Measurements from ENCODE around the gene ST13. TPM values are rescaled to one million over a fixed set of nuclear protein-coding genes. Genes with fewer than 3 reads are reported as not detected.

Gene ST13
- total RNA-seq, result 100 to 1,000 TPM; 310 to 324 TPM
- 220 TPM for polyA plus RNA-seq (2013, experiment 1 of 2)
- polyA plus RNA-seq (2013, experiment 2 of 2), result 226 TPM
- long read RNA-seq, experiment 1, transcript ST13-201 (12 exons, 3,595 nt), result major isoform, 39 of 183 reads
- long read RNA-seq, experiment 1, partial matches to known transcripts, result 105 of 183 reads
- long read RNA-seq, experiment 1, other reads (novel, unspliced or antisense), result 39 of 183 reads
- long read RNA-seq, experiment 2, transcript ST13-201 (12 exons, 3,595 nt), result major isoform, 494 of 531 reads
- long read RNA-seq, experiment 2, partial matches to known transcripts, result 18 of 531 reads
- long read RNA-seq, experiment 2, other reads (novel, unspliced or antisense), result 19 of 531 reads
- long read RNA-seq, experiment 3, transcript ST13-201 (12 exons, 3,595 nt), result major isoform, 1,396 of 1,462 reads
- long read RNA-seq, experiment 3, partial matches to known transcripts, result 32 of 1,462 reads
- long read RNA-seq, experiment 3, other reads (novel, unspliced or antisense), result 34 of 1,462 reads
- long read RNA-seq, experiment 4, transcript ST13-201 (12 exons, 3,595 nt), result major isoform, 737 of 778 reads
- long read RNA-seq, experiment 4, partial matches to known transcripts, result 17 of 778 reads
- long read RNA-seq, experiment 4, other reads (novel, unspliced or antisense), result 24 of 778 reads

GRCh38 chr22:40856513-40857308, at the start of gene ST13, which contains the start of gene XPNPEP3:
Gene ST13 (minus strand): TSS chr22:40856639. CDS start chr22:40856540, 99 bp downstream.
Gene XPNPEP3 (plus strand): TSS chr22:40857148. CDS start chr22:40857182, 34 bp downstream.
- 0% methylated on average over 22 to 63 of the region's 63 CpGs for WGBS, 2 experiments (ENCODE audit: insufficient coverage in 1 of 2, insufficient read length in 1 of 2)
- peaks cover 41% of the 10 kb centered on the region for H3K4me1 Mint-ChIP-seq

GRCh38 chr22:40904101-40904500, 47.7 kb upstream of the ST13 start:
- WGBS, 2 experiments (ENCODE audit: insufficient coverage in 1 of 2, insufficient read length in 1 of 2), result 91 to 100% methylated on average over 1 of the region's 1 CpG

More at GRCh38 chr22:40856513-40857308, at the start of gene ST13, which contains the start of gene XPNPEP3:
- Histone ChIP-seq H3K4me3 (ENCODE audit: low read length) (peak within 1 kb of the TSS; percentile 95), H3K4me1 (ENCODE audit: control insufficient read depth, insufficient read depth, low read length) (peaks cover 13% of the 10 kb centered on the region), H3K36me3 (ENCODE audit: control insufficient read depth, insufficient read depth, low read length) (peaks cover 46% of the 10 kb centered on the region), H3K9me3 (ENCODE audit: control insufficient read depth, low read length) (no peaks in the 10 kb centered on the region), H3K27me3 (ENCODE audit: control insufficient read depth, insufficient read depth, low read length, poor library complexity, severe bottlenecking) (no peaks in the 10 kb centered on the region), H3K9ac (ENCODE audit: extremely low read depth, low read length, poor library complexity, severe bottlenecking) (peak within 1 kb of the TSS; percentile 99), H3K27ac (ENCODE audit: low read depth, low read length) (peak within 1 kb of the TSS; percentile 100)
- H3K27ac Mint-ChIP-seq, result peak within 1 kb of the TSS; percentile 100
- no peaks in the 10 kb centered on the region for H3K9me3 Mint-ChIP-seq
- H3K27me3 Mint-ChIP-seq (ENCODE audit: insufficient read depth), result no peaks in the 10 kb centered on the region
- peak within 1 kb of the TSS; percentile 95 for H3K4me3 Mint-ChIP-seq
- peak; percentile 98 for DNase-seq
- peak; percentile 43 for TF ChIP-seq CTCF (conservative IDR thresholded peaks at IDR 0.05)
- H3K36me3 Mint-ChIP-seq (ENCODE audit: low read depth), result peaks cover 12% of the 10 kb centered on the region

More at GRCh38 chr22:40904101-40904500, 47.7 kb upstream of the ST13 start:
- no peak overlapping the region for H3K4me3 ChIP-seq (ENCODE audit: low read length)
- Mint-ChIP-seq H3K36me3 (ENCODE audit: low read depth) (peaks cover 37% of the 10 kb centered on the region), H3K27me3 (ENCODE audit: insufficient read depth) (no peaks in the 10 kb centered on the region), H3K27ac (no peak overlapping the region), H3K4me3 (no peak overlapping the region), H3K9me3 (no peaks in the 10 kb centered on the region), H3K4me1 (no peaks in the 10 kb centered on the region)
- peaks cover 32% of the 10 kb centered on the region for H3K36me3 ChIP-seq (ENCODE audit: control insufficient read depth, insufficient read depth, low read length)
- no peaks in the 10 kb centered on the region for H3K4me1 ChIP-seq (ENCODE audit: control insufficient read depth, insufficient read depth, low read length)
- H3K9ac ChIP-seq (ENCODE audit: extremely low read depth, low read length, poor library complexity, severe bottlenecking), result no peak overlapping the region
- H3K27me3 ChIP-seq (ENCODE audit: control insufficient read depth, insufficient read depth, low read length, poor library complexity, severe bottlenecking), result no peaks in the 10 kb centered on the region
- DNase-seq, result no peak
- H3K9me3 ChIP-seq (ENCODE audit: control insufficient read depth, low read length), result no peaks in the 10 kb centered on the region
- H3K27ac ChIP-seq (ENCODE audit: low read depth, low read length), result no peak overlapping the region
- no peak for TF ChIP-seq CTCF (conservative IDR thresholded peaks at IDR 0.05)

All from endodermal cell (in vitro differentiated cells).